Activated naive CD8-positive, alpha-beta T cell treated with anti-CD3 and anti-CD28 coated beads, Interleukin-2, amount 50 U/mL, for 24 hours (primary cell): ENCODE data around the gene NBPF4.
"Not testable (repeated sequence)": the region's sequence is repeated elsewhere in the genome, so short reads cannot be mapped to it uniquely, and the experiment has no call there.

Experiments used
- ATAC-seq: fragments of 150-1000 bp; cut with Tn5 transposase; one replicate; pipeline ENCODE4 v1.10.0; 2021
- DNase-seq: peaks from one replicate; pipeline ENCODE4 v3.0.0; 2021
- H3K27ac Mint-ChIP-seq: one replicate; pipeline ENCODE4 v1.8.0; 2021; ENCODE audit warnings: mild to moderate bottlenecking, mixed read lengths
- H3K27me3 Mint-ChIP-seq: one replicate; pipeline ENCODE4 v1.8.0; 2021; ENCODE audit warnings: mixed read lengths
- H3K36me3 Mint-ChIP-seq: one replicate; pipeline ENCODE4 v1.8.0; 2021; ENCODE audit warnings: low read depth, mixed read lengths
- H3K4me1 Mint-ChIP-seq: one replicate; pipeline ENCODE4 v1.8.0; 2021; ENCODE audit warnings: mixed read lengths
- H3K4me3 Mint-ChIP-seq: one replicate; pipeline ENCODE4 v1.8.0; 2021; ENCODE audit warnings: mild to moderate bottlenecking, moderate library complexity, mixed read lengths
- H3K9me3 Mint-ChIP-seq: one replicate; pipeline ENCODE4 v1.8.0; 2021; ENCODE audit warnings: mixed read lengths

NBPF4 gene

GRCh38 chr1:108243976-108244375 is at the start of gene NBPF4:
Gene NBPF4 (minus strand): TSS chr1:108244076. CDS start chr1:108243761, 315 bp downstream.
- not testable (repeated sequence) for H3K27ac Mint-ChIP-seq, H3K9me3 Mint-ChIP-seq, H3K4me3 Mint-ChIP-seq, H3K4me1 Mint-ChIP-seq, DNase-seq, H3K27me3 Mint-ChIP-seq, ATAC-seq, H3K36me3 Mint-ChIP-seq

- H3K27me3 Mint-ChIP-seq, H3K36me3 Mint-ChIP-seq, ATAC-seq, H3K4me1 Mint-ChIP-seq, DNase-seq, H3K27ac Mint-ChIP-seq, H3K4me3 Mint-ChIP-seq, H3K9me3 Mint-ChIP-seq: not testable (repeated sequence)
Measured at GRCh38 chr1:108282528-108283257, 38.8 kb upstream of the NBPF4 start.

GRCh38 chr1:108272485-108273327 is 28.8 kb upstream of the NBPF4 start:
- not testable (repeated sequence) for H3K4me1 Mint-ChIP-seq, H3K4me3 Mint-ChIP-seq
- peak; percentile 78 for ATAC-seq

GRCh38 chr1:108267097-108267496 is 23.2 kb upstream of the NBPF4 start:
- H3K4me1 Mint-ChIP-seq, H3K4me3 Mint-ChIP-seq, DNase-seq, H3K9me3 Mint-ChIP-seq, H3K36me3 Mint-ChIP-seq, ATAC-seq, H3K27ac Mint-ChIP-seq, H3K27me3 Mint-ChIP-seq: not testable (repeated sequence)

More at GRCh38 chr1:108272485-108273327, 28.8 kb upstream of the NBPF4 start:
- H3K27me3 Mint-ChIP-seq, H3K27ac Mint-ChIP-seq, H3K36me3 Mint-ChIP-seq, H3K9me3 Mint-ChIP-seq, DNase-seq: not testable (repeated sequence)

- H3K4me3 Mint-ChIP-seq, H3K36me3 Mint-ChIP-seq, H3K27ac Mint-ChIP-seq, ATAC-seq, H3K27me3 Mint-ChIP-seq, H3K4me1 Mint-ChIP-seq, DNase-seq, H3K9me3 Mint-ChIP-seq: not testable (repeated sequence)
Measured at GRCh38 chr1:108261967-108262366, 18.1 kb upstream of the NBPF4 start.

- H3K36me3 Mint-ChIP-seq, H3K27ac Mint-ChIP-seq, H3K4me1 Mint-ChIP-seq, DNase-seq, H3K4me3 Mint-ChIP-seq, ATAC-seq, H3K27me3 Mint-ChIP-seq, H3K9me3 Mint-ChIP-seq: not testable (repeated sequence)
Measured at GRCh38 chr1:108261519-108261918, 17.6 kb upstream of the NBPF4 start.

GRCh38 chr1:108260578-108261259 is 16.8 kb upstream of the NBPF4 start:
- not testable (repeated sequence) for ATAC-seq, H3K9me3 Mint-ChIP-seq, H3K4me1 Mint-ChIP-seq, DNase-seq, H3K27me3 Mint-ChIP-seq, H3K27ac Mint-ChIP-seq, H3K4me3 Mint-ChIP-seq, H3K36me3 Mint-ChIP-seq

- H3K36me3 Mint-ChIP-seq, H3K4me3 Mint-ChIP-seq, H3K27me3 Mint-ChIP-seq, H3K27ac Mint-ChIP-seq, H3K9me3 Mint-ChIP-seq, DNase-seq, H3K4me1 Mint-ChIP-seq: not testable (repeated sequence)
- peak; percentile 89 for ATAC-seq
Measured at GRCh38 chr1:108255426-108255825, 11.6 kb upstream of the NBPF4 start.

- H3K4me1 Mint-ChIP-seq, H3K36me3 Mint-ChIP-seq, ATAC-seq, DNase-seq, H3K27ac Mint-ChIP-seq, H3K9me3 Mint-ChIP-seq, H3K4me3 Mint-ChIP-seq, H3K27me3 Mint-ChIP-seq: not testable (repeated sequence)
Measured at GRCh38 chr1:108239426-108239825, 4.5 kb downstream of the NBPF4 start.

- H3K4me3 Mint-ChIP-seq, H3K36me3 Mint-ChIP-seq, DNase-seq, H3K4me1 Mint-ChIP-seq, H3K27me3 Mint-ChIP-seq, H3K9me3 Mint-ChIP-seq, H3K27ac Mint-ChIP-seq: not testable (repeated sequence)
- peak; percentile 90 for ATAC-seq
Measured at GRCh38 chr1:108235308-108235707, 8.6 kb downstream of the NBPF4 start.

- H3K27ac Mint-ChIP-seq, H3K4me3 Mint-ChIP-seq, H3K4me1 Mint-ChIP-seq, H3K9me3 Mint-ChIP-seq, DNase-seq, H3K27me3 Mint-ChIP-seq, ATAC-seq, H3K36me3 Mint-ChIP-seq: not testable (repeated sequence)
Measured at GRCh38 chr1:108232183-108232582, 11.7 kb downstream of the NBPF4 start.

GRCh38 chr1:108229976-108230375 is 13.9 kb downstream of the NBPF4 start:
- not testable (repeated sequence) for H3K4me1 Mint-ChIP-seq, H3K27ac Mint-ChIP-seq, H3K36me3 Mint-ChIP-seq, DNase-seq, ATAC-seq, H3K4me3 Mint-ChIP-seq, H3K9me3 Mint-ChIP-seq, H3K27me3 Mint-ChIP-seq

GRCh38 chr1:108227772-108228171 is 16.1 kb downstream of the NBPF4 start:
- H3K9me3 Mint-ChIP-seq, DNase-seq, ATAC-seq, H3K4me3 Mint-ChIP-seq, H3K27ac Mint-ChIP-seq, H3K4me1 Mint-ChIP-seq, H3K27me3 Mint-ChIP-seq, H3K36me3 Mint-ChIP-seq: not testable (repeated sequence)

GRCh38 chr1:108226855-108227254 is 17.0 kb downstream of the NBPF4 start:
- not testable (repeated sequence) for H3K27ac Mint-ChIP-seq, ATAC-seq, H3K36me3 Mint-ChIP-seq, DNase-seq, H3K4me3 Mint-ChIP-seq, H3K4me1 Mint-ChIP-seq, H3K9me3 Mint-ChIP-seq, H3K27me3 Mint-ChIP-seq

GRCh38 chr1:108223226-108223625 is 20.6 kb downstream of the NBPF4 start:
- H3K4me3 Mint-ChIP-seq, H3K27ac Mint-ChIP-seq, H3K36me3 Mint-ChIP-seq, DNase-seq, H3K4me1 Mint-ChIP-seq, H3K27me3 Mint-ChIP-seq, H3K9me3 Mint-ChIP-seq, ATAC-seq: not testable (repeated sequence)
